ENCODE data around the gene CREB3L2. TPM values are rescaled to one million over a fixed set of nuclear protein-coding genes. Genes with fewer than 3 reads are reported as not detected.

Gene CREB3L2
- total RNA-seq, 4 donors from 2014 or later, result 43.5 to 73.0 (median 51.2) TPM

- WGBS, 2 donors, result 6 to 14% methylated on average over 4 of the region's 4 CpGs
- DNase-seq (ENCODE audit: low spot score in 2 of 2), result no peak
Measured at GRCh38 chr7:137999496-138000080, 2.3 kb downstream of the CREB3L2 start.

GRCh38 chr7:137998250-137998649, 3.6 kb downstream of the CREB3L2 start:
- H3K27me3 ChIP-seq, result no peaks in the 10 kb centered on the region
- H3K9me3 ChIP-seq, result no peaks in the 10 kb centered on the region
- no peak overlapping the region for H3K4me3 ChIP-seq
- DNase-seq (ENCODE audit: low spot score in 2 of 2), result no peak
- peak overlapping the region in 3 of 4 donors; percentile 41 to 99 (median 95) for H3K27ac ChIP-seq
- WGBS, 2 donors, result 0% methylated on average over 1 of the region's 1 CpG
- peaks cover 0 to 76% (median 56%) of the 10 kb centered on the region in 4 donors for H3K4me1 ChIP-seq
- TF ChIP-seq POLR2A (IDR thresholded peaks at IDR 0.05), result no peak
- no peaks in the 10 kb centered on the region for H3K36me3 ChIP-seq

More at GRCh38 chr7:137999496-138000080, 2.3 kb downstream of the CREB3L2 start:
- no peaks in the 10 kb centered on the region for H3K9me3 ChIP-seq
- H3K4me3 ChIP-seq, result peak overlapping the region; percentile 43 to 85 (median 82)
- no peaks in the 10 kb centered on the region for H3K27me3 ChIP-seq
- H3K27ac ChIP-seq, result peak overlapping the region; percentile 81 to 99 (median 94)
- no peak for TF ChIP-seq EP300 (IDR thresholded peaks at IDR 0.05)
- TF ChIP-seq, protein P1, sequence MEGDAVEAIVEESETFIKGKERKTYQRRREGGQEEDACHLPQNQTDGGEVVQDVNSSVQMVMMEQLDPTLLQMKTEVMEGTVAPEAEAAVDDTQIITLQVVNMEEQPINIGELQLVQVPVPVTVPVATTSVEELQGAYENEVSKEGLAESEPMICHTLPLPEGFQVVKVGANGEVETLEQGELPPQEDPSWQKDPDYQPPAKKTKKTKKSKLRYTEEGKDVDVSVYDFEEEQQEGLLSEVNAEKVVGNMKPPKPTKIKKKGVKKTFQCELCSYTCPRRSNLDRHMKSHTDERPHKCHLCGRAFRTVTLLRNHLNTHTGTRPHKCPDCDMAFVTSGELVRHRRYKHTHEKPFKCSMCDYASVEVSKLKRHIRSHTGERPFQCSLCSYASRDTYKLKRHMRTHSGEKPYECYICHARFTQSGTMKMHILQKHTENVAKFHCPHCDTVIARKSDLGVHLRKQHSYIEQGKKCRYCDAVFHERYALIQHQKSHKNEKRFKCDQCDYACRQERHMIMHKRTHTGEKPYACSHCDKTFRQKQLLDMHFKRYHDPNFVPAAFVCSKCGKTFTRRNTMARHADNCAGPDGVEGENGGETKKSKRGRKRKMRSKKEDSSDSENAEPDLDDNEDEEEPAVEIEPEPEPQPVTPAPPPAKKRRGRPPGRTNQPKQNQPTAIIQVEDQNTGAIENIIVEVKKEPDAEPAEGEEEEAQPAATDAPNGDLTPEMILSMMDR (IDR thresholded peaks at IDR 0.05), result no peak
- TF ChIP-seq POLR2A (IDR thresholded peaks at IDR 0.05), result no peak
- H3K36me3 ChIP-seq, result no peaks in the 10 kb centered on the region
- peaks cover 0 to 63% (median 45%) of the 10 kb centered on the region in 4 donors for H3K4me1 ChIP-seq

DNA sequence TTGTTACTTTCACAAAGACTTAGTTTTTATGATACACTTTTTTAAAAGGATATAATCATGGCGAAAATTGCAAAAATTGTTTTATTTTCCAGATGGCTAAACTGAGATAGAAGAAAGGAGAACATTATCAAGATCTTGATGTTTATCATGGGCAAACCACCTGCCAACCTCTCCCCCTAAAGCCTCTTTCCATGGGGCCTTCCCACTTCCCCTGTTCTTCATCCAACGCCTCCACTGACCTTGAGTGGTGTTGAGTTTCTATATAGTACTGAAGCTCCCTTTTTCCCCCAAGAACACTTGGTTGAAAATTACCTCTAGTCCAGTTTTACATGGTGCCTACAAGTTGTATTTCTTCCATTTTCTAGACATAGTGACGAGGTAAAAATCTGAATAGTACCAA, 5.0 kb downstream of the CREB3L2 start:
- no peaks in the 10 kb centered on the region for H3K9me3 ChIP-seq
- H3K4me3 ChIP-seq, result no peak overlapping the region
- WGBS, 2 donors, result 33 to 45% methylated on average over 3 of the region's 3 CpGs
- H3K36me3 ChIP-seq, result no peaks in the 10 kb centered on the region
- H3K27me3 ChIP-seq, result no peaks in the 10 kb centered on the region
- H3K4me1 ChIP-seq, result peaks cover 0 to 83% (median 70%) of the 10 kb centered on the region in 4 donors
- DNase-seq (ENCODE audit: low spot score in 2 of 2), result no peak
- peak overlapping the region; percentile 31 to 99 (median 78) for H3K27ac ChIP-seq
- TF ChIP-seq, protein P1 (IDR thresholded peaks at IDR 0.05), result no peak
- TF ChIP-seq EP300 (IDR thresholded peaks at IDR 0.05) (no peak), POLR2A (IDR thresholded peaks at IDR 0.05) (no peak)

DNA sequence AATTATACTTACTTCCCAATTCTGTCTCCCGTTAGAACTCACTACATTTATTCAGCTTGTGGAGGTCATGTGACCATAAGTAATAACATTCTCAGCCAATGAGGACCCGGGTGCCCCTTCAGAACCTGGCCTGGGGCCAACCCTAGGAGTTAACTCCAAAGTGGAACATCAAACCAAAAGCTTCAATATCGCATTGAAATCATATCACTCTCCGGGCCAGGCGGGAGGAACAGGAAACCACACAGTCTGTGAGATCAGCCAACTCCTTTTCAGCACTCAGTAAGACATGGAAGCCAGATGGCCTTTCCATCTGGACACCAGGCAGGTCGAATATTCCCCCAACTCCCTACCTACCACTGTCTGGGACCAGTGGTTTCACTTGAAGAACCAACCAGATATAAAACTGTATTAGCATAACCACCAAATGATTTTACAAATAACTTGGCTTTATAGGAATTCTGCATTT, 5.5 kb downstream of the CREB3L2 start:
- Histone ChIP-seq H3K4me1 (peaks cover 0 to 87% (median 70%) of the 10 kb centered on the region in 4 donors), H3K36me3 (no peaks in the 10 kb centered on the region), H3K9me3 (no peaks in the 10 kb centered on the region), H3K27me3 (no peaks in the 10 kb centered on the region), H3K4me3 (no peak overlapping the region), H3K27ac (peak overlapping the region; percentile 31 to 99 (median 78))
- WGBS, 2 donors, result 15 to 20% methylated on average over 6 of the region's 6 CpGs
- TF ChIP-seq POLR2A (IDR thresholded peaks at IDR 0.05), result no peak
- TF ChIP-seq, protein P1 (IDR thresholded peaks at IDR 0.05), result no peak
- no peak for TF ChIP-seq EP300 (IDR thresholded peaks at IDR 0.05)
- DNase-seq (ENCODE audit: low spot score in 2 of 2), result no peak

DNA sequence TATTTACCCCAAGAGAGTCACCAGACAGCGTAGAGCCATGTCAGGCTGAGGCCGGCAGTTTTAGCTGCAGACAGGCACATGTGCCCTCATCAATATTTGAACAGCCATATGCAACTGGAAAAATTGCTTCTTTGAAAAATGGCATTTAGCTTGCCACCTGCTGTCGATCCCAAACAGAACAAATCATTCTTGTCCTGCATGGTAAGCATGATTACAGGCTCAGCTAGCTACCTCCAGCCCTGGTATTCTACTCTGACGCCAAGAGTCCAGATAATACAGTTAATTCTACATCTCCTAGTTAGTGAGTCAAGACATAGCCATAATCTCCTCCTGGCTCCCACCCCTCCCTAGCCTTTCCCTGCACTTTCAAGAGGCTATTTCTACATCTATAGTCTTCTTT, 7.7 kb downstream of the CREB3L2 start:
- H3K4me1 ChIP-seq, result peaks cover 0 to 97% (median 79%) of the 10 kb centered on the region in 4 donors
- no peak overlapping the region for H3K4me3 ChIP-seq
- no peaks in the 10 kb centered on the region for H3K9me3 ChIP-seq
- no peaks in the 10 kb centered on the region for H3K27me3 ChIP-seq
- 56% methylated on average over 4 of the region's 4 CpGs for WGBS, 2 donors
- TF ChIP-seq POLR2A (IDR thresholded peaks at IDR 0.05), result no peak
- TF ChIP-seq EP300 (IDR thresholded peaks at IDR 0.05), result no peak
- TF ChIP-seq, protein P1 (IDR thresholded peaks at IDR 0.05), result no peak
- peak overlapping the region in 3 of 4 donors; percentile 75 to 99 (median 92) for H3K27ac ChIP-seq
- H3K36me3 ChIP-seq, result no peaks in the 10 kb centered on the region
- no peak for DNase-seq (ENCODE audit: low spot score in 2 of 2)
